Activated naive CD4-positive, alpha-beta T cell treated with anti-CD3 and anti-CD28 coated beads for 36 hours (primary cell): Measurements from ENCODE around the gene OR5B2. TPM values are rescaled to one million over a fixed set of nuclear protein-coding genes. Genes with fewer than 3 reads are reported as not detected.
"Not testable (repeated sequence)": the region's sequence is repeated elsewhere in the genome, so short reads cannot be mapped to it uniquely, and the experiment has no call there.

Experiments used
- CTCF ChIA-PET: fragments of 350-600 bp; sonication (Branson Sonifier 250); formaldehyde crosslinking; loops from one replicate; lab custom pipeline; 2021; ENCODE audit warnings: antibody characterized with exemption; lab: Charles Lee
- DNase-seq: peaks from one replicate; pipeline ENCODE4 v3.0.0-alpha.2; 2020
- H3K27ac Mint-ChIP-seq: one replicate; pipeline ENCODE4 v1.8.0; 2021; ENCODE audit warnings: mild to moderate bottlenecking, mixed read lengths
- H3K27me3 Mint-ChIP-seq: one replicate; pipeline ENCODE4 v1.8.0; 2021; ENCODE audit warnings: low read depth, mixed read lengths
- H3K36me3 Mint-ChIP-seq: one replicate; pipeline ENCODE4 v1.8.0; 2021; ENCODE audit warnings: low read depth, mixed read lengths
- H3K4me1 Mint-ChIP-seq: one replicate; pipeline ENCODE4 v1.8.0; 2021; ENCODE audit warnings: low read depth, mixed read lengths
- H3K4me3 Mint-ChIP-seq: one replicate; pipeline ENCODE4 v1.8.0; 2021; ENCODE audit warnings: mild to moderate bottlenecking, moderate library complexity, mixed read lengths
- H3K9me3 Mint-ChIP-seq: one replicate; pipeline ENCODE4 v1.8.0; 2021; ENCODE audit warnings: mixed read lengths
- intact Hi-C: fragments of 100-400 bp; cut with micrococcal nuclease; formaldehyde crosslinking; loops from one replicate; pipeline ENCODE4 v1.15.1; 2023
- total RNA-seq, 2 experiments: library from RNA; stranded (reverse); gene quantifications; one replicate each; pipeline ENCODE4 v1.2.3, GENCODE V29; 2021

Gene OR5B2
- total RNA-seq, 2 experiments from 2014 or later: not detected

GRCh38 chr11:58399622-58400021 lies 28.3 kb downstream of the OR5B2 start:
- H3K36me3 Mint-ChIP-seq, H3K27me3 Mint-ChIP-seq, H3K27ac Mint-ChIP-seq, H3K4me1 Mint-ChIP-seq, H3K4me3 Mint-ChIP-seq, DNase-seq, H3K9me3 Mint-ChIP-seq, CTCF ChIA-PET: not testable (repeated sequence)
- intact Hi-C loops: loop anchor here (10.0 kb wide), 1 partner anchor 125 kb away; no protein-coding TSS in a partner anchor

DNA sequence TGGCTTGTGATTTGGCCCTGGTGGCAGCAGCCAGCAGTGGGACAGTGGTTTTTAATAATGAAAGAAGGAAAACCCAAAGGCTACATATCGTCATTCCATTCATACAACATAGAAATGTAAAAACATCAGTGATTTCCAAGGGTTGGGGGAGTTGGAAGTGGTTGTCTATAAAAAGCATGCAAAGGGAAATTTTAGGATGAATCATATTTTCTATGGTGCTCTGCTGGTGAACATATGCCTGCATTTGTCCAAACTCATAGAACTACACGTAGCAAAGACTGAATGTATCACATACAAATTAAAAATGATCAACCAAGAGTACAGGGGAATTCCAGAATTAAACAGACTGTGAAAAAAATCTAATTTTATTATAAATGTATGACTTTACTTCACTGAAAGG lies 32.3 kb downstream of the OR5B2 start:
- intact Hi-C loops: loop anchor here (10.0 kb wide), 1 partner anchor 129 kb away; no protein-coding TSS in a partner anchor
- H3K9me3 Mint-ChIP-seq: peaks cover 6% of the 10 kb centered on the region
- no peaks in the 10 kb centered on the region for H3K27me3 Mint-ChIP-seq
- H3K4me3 Mint-ChIP-seq: no peak overlapping the region
- peak overlapping the region; percentile 33 for H3K27ac Mint-ChIP-seq
- no peaks in the 10 kb centered on the region for H3K36me3 Mint-ChIP-seq
- H3K4me1 Mint-ChIP-seq: peaks cover 9% of the 10 kb centered on the region
- CTCF ChIA-PET: no interaction called here
- DNase-seq: no peak

GRCh38 chr11:58394195-58394594 lies 33.7 kb downstream of the OR5B2 start:
- DNase-seq: no peak
- H3K27me3 Mint-ChIP-seq: peaks cover 2% of the 10 kb centered on the region

DNA sequence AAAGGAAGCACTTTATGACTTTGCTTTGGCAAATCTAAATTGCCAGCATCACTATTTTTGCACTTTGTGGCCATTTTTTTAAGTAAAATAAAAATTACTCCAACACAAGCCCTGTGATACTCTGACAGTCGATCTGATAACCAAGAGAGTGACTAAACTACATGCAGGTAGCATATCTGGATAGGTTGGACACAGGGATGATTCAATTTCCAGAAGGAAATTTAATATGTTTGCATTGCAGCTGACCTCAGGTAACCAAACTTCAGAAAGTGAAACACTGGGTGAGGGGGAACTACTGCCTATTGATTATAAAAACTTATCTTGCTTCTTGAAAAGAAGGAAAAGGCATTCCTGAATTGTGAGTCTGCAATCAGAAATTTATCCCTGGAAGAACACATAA lies 35.2 kb downstream of the OR5B2 start:
- intact Hi-C loops: loop anchor here (10.0 kb wide), 1 partner anchor 132 kb away; no protein-coding TSS in a partner anchor
- Mint-ChIP-seq H3K36me3 (no peaks in the 10 kb centered on the region), H3K4me3 (no peak overlapping the region), H3K27ac (no peak overlapping the region), H3K27me3 (peaks cover 2% of the 10 kb centered on the region), H3K4me1 (peaks cover 9% of the 10 kb centered on the region), H3K9me3 (peaks cover 6% of the 10 kb centered on the region)
- CTCF ChIA-PET: no interaction called here
- no peak for DNase-seq

More at GRCh38 chr11:58394195-58394594, 33.7 kb downstream of the OR5B2 start:
- intact Hi-C loops: loop anchor here (10.0 kb wide), 1 partner anchor 131 kb away; no protein-coding TSS in a partner anchor
- Mint-ChIP-seq H3K4me1 (peaks cover 9% of the 10 kb centered on the region), H3K9me3 (peaks cover 6% of the 10 kb centered on the region), H3K36me3 (no peaks in the 10 kb centered on the region), H3K27ac (no peak overlapping the region), H3K4me3 (no peak overlapping the region)
- CTCF ChIA-PET: no interaction called here

DNA sequence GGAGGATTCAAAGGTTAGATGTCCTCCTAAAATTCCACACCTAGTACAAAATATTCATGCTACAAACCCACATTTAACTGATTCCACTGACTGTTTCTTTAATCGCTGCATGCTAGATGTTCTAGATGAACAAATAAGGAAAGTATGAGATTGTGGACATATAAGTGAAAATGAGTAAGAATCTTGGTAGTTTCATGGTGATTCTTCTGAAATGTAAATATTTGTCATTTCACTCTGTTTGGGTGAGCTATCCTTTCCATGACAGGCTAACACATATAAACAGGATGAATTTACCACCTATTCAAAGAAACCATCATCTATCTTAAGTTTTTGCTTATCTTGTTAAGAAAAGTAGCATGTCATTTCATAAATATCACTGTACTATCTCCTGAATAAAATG lies 36.0 kb downstream of the OR5B2 start:
- Mint-ChIP-seq H3K4me3 (no peak overlapping the region), H3K27ac (no peak overlapping the region), H3K36me3 (no peaks in the 10 kb centered on the region), H3K9me3 (peaks cover 6% of the 10 kb centered on the region), H3K27me3 (peaks cover 2% of the 10 kb centered on the region), H3K4me1 (peaks cover 9% of the 10 kb centered on the region)
- no peak for DNase-seq
- intact Hi-C loops: loop anchor here (10.0 kb wide), 1 partner anchor 133 kb away; no protein-coding TSS in a partner anchor
- CTCF ChIA-PET: no interaction called here

DNA sequence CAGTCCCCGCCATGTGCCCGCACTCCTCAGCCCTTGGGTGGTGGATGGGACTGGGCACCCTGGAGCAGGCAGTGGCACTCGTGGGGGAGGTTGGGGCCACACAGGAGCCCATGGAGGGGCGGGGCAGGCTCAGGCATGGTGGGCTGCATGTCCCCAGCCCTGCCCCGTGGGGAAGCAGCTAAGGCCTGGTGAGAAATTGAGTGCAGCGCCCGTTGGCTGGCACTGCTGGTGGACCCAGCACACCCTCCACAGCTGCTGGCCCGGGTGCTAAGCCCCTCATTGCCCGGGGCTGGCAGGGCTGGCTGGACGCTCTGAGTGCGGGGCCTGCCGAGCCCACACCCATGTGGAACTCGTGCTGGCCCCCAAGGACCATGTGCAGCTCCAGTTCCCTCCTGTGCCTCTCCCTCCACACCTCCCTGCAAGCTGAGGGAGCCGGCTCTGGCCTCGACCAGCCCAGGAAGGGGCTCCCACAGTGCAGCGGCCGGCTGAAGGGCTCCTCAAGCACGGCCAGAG lies 37.3 kb downstream of the OR5B2 start:
- Mint-ChIP-seq H3K9me3 (peaks cover 6% of the 10 kb centered on the region), H3K4me1 (peaks cover 8% of the 10 kb centered on the region)

More for the DNA sequence above, 37.3 kb downstream of the OR5B2 start:
- Mint-ChIP-seq H3K36me3 (no peaks in the 10 kb centered on the region), H3K27ac (no peak overlapping the region), H3K4me3 (no peak overlapping the region), H3K27me3 (peaks cover 2% of the 10 kb centered on the region)
- DNase-seq: no peak
- intact Hi-C loops: loop anchor here (10.0 kb wide), 1 partner anchor 134 kb away; no protein-coding TSS in a partner anchor
- CTCF ChIA-PET: interaction anchor here (0.9 kb wide), 1 partner anchor 263 kb away, joined by 3 read pairs; no protein-coding TSS in a partner anchor

Other genes with a start within 250 kb of the OR5B2 start
- not detected for gene OR9Q2, start 239.1 kb downstream of the OR5B2 start, total RNA-seq
- not detected for gene OR1S2, start 224.0 kb downstream of the OR5B2 start, total RNA-seq
- not detected for gene OR1S1, start 215.4 kb downstream of the OR5B2 start, total RNA-seq
- not detected for gene OR10Q1, start 199.2 kb downstream of the OR5B2 start, total RNA-seq
- not detected for gene OR10W1, start 159.9 kb downstream of the OR5B2 start, total RNA-seq
- gene OR5B17, start 69.1 kb downstream of the OR5B2 start, total RNA-seq: not detected
- not detected for gene OR5B3, start 21.2 kb downstream of the OR5B2 start, total RNA-seq
- not detected for gene OR5B12, start 14.1 kb upstream of the OR5B2 start, total RNA-seq
- not detected for gene OR5B21, start 80.0 kb upstream of the OR5B2 start, total RNA-seq
- 10 to 100 TPM; 84.9 to 85.1 TPM for gene LPXN, start 147.7 kb upstream of the OR5B2 start, total RNA-seq
- 10 to 100 TPM; 30.5 to 32.6 TPM for gene ZFP91, start 150.9 kb upstream of the OR5B2 start, total RNA-seq
- gene CNTF, start 194.5 kb upstream of the OR5B2 start, total RNA-seq: 1 to 10 TPM in 1 of 2 experiments, under 1 TPM in 1; 0.77 to 1.1 TPM